HG02588 (cell line): ENCODE data around the gene LSM11.

Source experiments
- ATAC-seq: cut with Tn5 transposase; IDR thresholded peaks from one replicate; pipeline ENCODE4 v1.9.1; 2021; ENCODE audit warnings: mild to moderate bottlenecking, moderate library complexity; ENCODE audit not compliant: unreplicated experiment

The LSM11 gene

DNA sequence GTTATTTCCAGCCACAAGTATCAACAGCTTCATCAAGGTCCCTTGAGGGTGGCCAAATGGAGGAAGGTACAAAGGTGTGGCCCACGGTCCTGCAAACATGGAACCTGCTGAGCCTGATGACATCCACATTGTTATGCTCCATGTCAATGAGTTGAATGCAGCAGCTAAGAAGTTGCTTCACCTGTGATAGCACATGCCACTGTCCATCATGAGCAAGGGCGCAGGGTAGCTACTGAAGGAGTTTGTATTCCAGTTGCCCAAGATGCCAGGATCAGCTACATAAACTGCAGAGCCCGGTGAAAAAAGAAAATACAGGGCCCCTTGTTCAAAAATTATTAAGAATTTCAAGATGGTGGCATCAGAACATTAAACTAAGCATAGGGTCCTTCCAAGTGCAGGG, 24.2 kb downstream of the LSM11 start:
- ATAC-seq = no peak

DNA sequence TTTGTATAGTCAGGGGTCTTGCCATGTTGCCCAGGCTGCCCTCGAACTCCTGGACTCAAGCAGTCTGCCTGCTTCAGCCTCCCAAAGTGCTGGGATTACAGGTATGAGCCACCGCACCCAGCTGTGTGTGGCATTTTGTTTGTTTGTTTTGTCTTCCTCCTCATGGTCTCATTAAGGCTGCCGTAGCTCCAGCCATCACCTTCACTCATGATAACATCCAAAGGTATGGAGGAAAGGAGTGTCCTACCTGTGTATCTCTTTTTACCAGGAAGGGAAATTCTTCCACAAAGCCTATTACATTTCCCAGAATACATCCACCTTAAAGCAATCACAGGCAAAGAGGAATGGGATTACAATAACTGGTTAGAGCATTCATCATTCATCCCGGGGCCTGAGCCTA, 27.2 kb downstream of the LSM11 start:
- no peak for ATAC-seq

DNA sequence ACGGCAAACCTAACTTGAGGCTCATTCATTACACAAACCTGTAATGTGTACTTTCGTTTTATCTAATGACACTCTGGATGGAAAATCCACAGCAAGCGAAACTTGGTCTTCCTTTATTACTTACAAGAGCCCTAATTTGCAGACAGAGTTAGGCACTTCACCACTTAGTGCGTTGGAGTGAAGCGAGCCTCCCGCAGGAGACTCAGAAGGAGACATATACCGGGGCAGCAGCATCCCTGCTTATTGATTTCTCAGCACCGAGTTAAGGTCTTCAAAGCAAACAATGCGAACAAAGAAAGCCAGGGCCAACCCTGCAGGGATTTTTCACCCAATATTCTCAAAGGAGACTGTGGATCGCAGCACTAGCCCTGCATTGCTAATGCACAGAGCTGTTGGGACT, 28.6 kb downstream of the LSM11 start:
- no peak for ATAC-seq

DNA sequence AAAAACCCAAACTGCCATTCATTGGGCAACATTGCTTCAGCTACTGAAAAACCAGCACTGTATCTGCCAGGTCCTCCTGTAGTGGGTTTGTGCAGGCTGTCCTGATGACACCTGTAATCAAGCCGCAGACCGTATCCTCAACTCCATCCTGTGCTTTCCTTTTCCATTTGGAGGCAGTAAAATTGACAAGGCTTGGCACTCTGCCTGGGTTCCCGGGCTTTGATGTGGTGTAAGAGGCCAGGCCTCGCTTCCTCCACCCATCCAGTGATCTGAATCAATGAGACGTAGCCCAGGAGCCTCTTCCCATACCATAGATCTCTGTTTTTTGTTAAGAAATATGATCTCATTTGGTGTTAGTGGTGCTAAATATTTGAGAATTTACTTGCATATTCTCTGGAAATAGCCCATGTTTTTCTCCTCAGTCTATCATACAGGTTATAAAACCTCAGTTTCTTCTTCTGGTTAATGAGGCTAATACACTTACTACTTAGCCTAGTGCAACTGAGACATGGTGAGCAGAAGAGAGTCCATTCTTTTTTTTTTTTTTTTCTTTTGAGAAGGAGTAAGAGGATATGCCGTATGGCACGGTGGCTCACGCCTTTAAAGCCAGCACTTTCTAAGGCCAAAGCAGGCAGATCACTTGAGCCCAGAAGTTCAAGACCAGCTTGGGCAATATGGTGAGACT, 34.8 kb downstream of the LSM11 start:
- no peak for ATAC-seq

DNA sequence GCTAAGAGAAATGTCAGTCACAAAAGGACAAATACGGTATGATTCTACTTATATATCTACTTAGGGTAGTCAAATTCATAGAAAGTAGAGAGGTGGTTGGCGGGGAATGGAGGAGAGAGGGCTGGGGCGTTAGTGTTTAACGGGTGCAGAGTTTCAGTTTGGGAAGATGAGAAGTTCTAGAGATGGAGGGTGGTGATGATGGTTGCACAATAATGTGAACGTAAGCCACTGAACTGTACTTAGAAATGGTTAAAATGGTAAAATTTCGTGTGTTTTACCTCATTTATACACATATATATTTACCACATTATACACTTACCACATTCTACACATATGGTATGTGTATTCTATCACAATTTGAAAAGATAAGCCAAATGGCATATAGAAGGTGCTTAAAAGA, 35.7 kb downstream of the LSM11 start:
- ATAC-seq = no peak

DNA sequence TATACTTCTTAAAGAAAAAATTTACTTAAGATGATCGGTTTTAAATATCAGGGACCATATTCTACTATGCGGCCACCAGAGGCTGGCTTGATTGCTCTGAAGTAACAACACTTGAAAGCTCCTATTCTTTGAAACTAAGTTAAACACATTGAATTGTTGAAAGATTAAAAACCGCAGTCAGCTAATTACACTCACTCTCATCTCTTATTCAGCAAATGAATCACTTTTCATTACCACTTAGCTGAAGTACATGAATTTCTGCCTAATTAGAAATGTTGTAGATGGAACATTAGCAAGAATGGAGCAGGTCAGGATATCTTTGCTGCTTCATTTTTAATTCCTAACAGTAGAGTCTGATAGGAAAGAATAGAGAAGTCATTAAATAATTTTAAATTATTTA, 42.3 kb downstream of the LSM11 start:
- no peak for ATAC-seq

DNA sequence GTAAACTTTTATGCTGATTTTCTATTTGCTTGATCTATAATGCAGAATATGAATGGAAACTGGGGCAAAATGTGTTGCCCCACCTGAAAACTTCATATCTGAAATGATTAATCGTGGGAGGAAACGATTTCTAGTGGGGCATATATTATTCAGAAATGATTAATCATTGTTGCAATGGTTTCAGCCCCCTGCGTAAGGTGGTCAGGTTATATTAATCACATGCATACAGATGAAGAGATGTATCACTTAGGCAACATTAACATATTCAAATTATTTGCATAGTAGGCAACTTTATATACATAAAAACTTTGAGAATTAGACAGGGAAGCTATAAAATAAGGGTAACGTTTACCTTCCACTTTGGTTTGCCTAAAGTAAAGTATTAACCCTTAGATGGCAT, 49.8 kb downstream of the LSM11 start:
- no peak for ATAC-seq

DNA sequence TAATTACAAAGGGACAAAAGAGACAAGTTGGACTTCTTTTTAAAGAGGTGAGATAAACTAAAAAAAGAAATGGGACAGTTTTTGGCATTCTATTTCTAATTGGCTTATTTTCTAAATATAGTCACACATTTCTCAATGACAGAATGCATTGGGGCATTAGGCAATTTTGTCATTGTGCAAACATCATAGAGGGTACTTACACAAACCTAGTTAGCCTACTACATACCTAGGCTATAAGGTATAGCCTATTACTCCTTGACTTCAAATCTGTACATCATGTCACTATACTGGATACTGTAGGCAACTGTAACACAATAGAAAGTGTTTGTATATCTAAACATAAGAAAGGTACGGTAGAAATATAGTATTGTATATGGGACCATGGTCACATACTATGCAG, 56.1 kb downstream of the LSM11 start:
- ATAC-seq = no peak

DNA sequence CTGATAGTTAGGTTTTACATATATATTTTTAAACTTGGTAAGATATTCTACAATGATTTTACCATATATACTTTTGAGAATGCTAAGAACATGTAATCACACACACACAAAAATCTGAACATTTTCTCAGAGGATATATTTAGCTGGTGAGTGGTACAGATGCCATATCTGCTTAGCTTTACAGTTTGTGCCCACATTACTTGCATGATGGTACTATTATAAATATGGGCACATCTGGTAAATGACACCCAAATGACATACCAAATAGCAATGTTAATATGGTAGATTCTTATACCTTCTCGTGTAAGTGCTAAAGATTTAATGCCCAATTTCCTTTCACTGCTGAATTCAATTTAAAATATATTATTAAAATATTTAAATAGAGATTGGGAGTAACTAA, 56.6 kb downstream of the LSM11 start:
- no peak for ATAC-seq

DNA sequence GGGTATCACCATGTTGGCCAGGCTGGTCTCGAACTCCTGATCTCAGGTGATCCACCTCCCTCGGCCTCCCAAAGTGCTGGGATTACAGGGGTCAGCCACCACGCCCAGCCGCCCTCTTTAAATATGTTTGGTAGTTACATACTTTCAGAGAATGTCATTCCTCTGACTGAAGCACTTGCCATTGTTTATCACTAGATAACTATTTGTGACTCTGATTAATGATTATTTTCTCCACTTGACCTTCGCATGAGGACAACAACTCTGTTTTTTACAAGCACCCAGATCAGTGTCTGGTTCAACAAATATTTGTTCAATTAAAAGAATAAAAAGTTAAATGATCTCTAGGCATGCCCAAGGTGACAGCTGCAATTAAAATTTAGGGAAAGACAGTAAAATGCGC, 59.2 kb downstream of the LSM11 start:
- ATAC-seq = no peak

DNA sequence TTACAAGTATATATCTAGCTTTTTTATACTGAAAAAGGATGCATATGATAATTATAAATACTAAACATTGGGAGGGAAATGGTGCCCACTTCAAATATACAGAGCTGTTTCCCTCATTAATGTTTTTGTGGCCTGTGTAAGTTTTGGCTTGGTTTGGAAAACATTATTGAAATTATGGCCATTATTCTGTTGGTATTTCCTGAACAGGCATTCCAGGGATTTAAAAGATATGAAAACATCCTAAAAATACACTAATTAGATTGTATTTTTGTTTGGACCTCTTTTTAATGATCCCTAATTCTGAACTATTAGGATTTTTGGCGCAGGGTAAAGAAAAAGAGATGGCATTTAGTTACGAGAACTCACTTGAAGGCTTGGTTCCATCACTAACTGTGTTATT, 64.5 kb downstream of the LSM11 start:
- ATAC-seq = no peak
